Parathyroid adenoma (tissue), 2 donors: ENCODE measurements around the gene ZNF391.

Experiments
- H2AFZ ChIP-seq: fragments of 300-600 bp; sonication (generic); one replicate; pipeline ENCODE4 v1.7.0; 2017; ENCODE audit warnings: antibody characterized with exemption, mild to moderate bottlenecking
- H3K27ac ChIP-seq: fragments of 300-600 bp; sonication (generic); one replicate; pipeline ENCODE4 v1.7.0; 2017
- H3K27me3 ChIP-seq: fragments of 300-600 bp; sonication (generic); one replicate; pipeline ENCODE4 v1.7.0; 2017; ENCODE audit warnings: low read length; ENCODE audit not compliant: control insufficient read depth, insufficient read depth
- H3K36me3 ChIP-seq: fragments of 300-600 bp; sonication (generic); one replicate; pipeline ENCODE4 v1.7.0; 2017; ENCODE audit warnings: low read length; ENCODE audit not compliant: control insufficient read depth, insufficient read depth
- H3K4me1 ChIP-seq: fragments of 300-600 bp; sonication (generic); one replicate; pipeline ENCODE4 v1.7.0; 2017; ENCODE audit warnings: control low read depth
- H3K4me2 ChIP-seq: fragments of 300-600 bp; sonication (generic); one replicate; pipeline ENCODE4 v1.7.0; 2017; ENCODE audit warnings: low read length
- H3K4me3 ChIP-seq: fragments of 300-600 bp; sonication (generic); one replicate; pipeline ENCODE4 v1.7.0; 2017; ENCODE audit warnings: low read depth, low read length
- H3K79me2 ChIP-seq: fragments of 300-600 bp; sonication (generic); one replicate; pipeline ENCODE4 v1.7.0; 2017; ENCODE audit warnings: control low read depth
- H3K9ac ChIP-seq: fragments of 300-600 bp; sonication (generic); one replicate; pipeline ENCODE4 v1.7.0; 2017; ENCODE audit warnings: mild to moderate bottlenecking
- H3K9me3 ChIP-seq: fragments of 300-600 bp; sonication (generic); one replicate; pipeline ENCODE4 v1.7.0; 2017; ENCODE audit warnings: low read length; ENCODE audit not compliant: control insufficient read depth
- TF ChIP-seq, protein P1 (sequence below): fragments of 300-600 bp; sonication (generic); IDR thresholded peaks from one replicate; pipeline ENCODE4 v1.7.0; 2017; ENCODE audit warnings: antibody characterized with exemption, mild to moderate bottlenecking
- donor health status: primary hyperparathyroidism.

ZNF391 gene

DNA sequence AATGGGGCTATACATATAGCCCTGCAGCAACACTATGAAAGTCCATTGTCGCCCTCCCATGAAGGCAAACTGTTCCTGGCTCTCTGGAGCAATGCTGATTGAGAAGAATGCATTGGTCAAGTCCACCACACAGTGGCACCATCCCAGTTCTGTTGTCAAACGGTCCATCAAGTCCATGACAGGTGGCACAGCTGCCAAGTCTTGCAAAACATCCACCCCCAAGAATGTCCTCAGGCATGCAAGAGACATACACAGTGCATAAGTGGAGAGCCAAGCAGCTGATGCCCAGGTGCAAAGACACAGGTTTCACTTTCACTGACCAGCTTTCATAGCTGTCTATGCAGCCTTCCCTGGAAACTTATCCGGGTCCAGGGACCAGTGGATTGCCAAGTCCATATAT, 17.5 kb downstream of the ZNF391 start:
- no peak overlapping the region for H3K4me3 ChIP-seq
- H3K9me3 ChIP-seq: no peaks in the 10 kb centered on the region
- no peaks in the 10 kb centered on the region for H3K27me3 ChIP-seq
- TF ChIP-seq, protein P1, sequence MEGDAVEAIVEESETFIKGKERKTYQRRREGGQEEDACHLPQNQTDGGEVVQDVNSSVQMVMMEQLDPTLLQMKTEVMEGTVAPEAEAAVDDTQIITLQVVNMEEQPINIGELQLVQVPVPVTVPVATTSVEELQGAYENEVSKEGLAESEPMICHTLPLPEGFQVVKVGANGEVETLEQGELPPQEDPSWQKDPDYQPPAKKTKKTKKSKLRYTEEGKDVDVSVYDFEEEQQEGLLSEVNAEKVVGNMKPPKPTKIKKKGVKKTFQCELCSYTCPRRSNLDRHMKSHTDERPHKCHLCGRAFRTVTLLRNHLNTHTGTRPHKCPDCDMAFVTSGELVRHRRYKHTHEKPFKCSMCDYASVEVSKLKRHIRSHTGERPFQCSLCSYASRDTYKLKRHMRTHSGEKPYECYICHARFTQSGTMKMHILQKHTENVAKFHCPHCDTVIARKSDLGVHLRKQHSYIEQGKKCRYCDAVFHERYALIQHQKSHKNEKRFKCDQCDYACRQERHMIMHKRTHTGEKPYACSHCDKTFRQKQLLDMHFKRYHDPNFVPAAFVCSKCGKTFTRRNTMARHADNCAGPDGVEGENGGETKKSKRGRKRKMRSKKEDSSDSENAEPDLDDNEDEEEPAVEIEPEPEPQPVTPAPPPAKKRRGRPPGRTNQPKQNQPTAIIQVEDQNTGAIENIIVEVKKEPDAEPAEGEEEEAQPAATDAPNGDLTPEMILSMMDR: no peak
- no peak overlapping the region for H3K9ac ChIP-seq
- no peak overlapping the region for H2AFZ ChIP-seq
- H3K4me2 ChIP-seq: no peak overlapping the region
- no peak overlapping the region for H3K27ac ChIP-seq
- H3K36me3 ChIP-seq: no peaks in the 10 kb centered on the region
- H3K79me2 ChIP-seq: no peaks in the 10 kb centered on the region
- H3K4me1 ChIP-seq: no peaks in the 10 kb centered on the region

DNA sequence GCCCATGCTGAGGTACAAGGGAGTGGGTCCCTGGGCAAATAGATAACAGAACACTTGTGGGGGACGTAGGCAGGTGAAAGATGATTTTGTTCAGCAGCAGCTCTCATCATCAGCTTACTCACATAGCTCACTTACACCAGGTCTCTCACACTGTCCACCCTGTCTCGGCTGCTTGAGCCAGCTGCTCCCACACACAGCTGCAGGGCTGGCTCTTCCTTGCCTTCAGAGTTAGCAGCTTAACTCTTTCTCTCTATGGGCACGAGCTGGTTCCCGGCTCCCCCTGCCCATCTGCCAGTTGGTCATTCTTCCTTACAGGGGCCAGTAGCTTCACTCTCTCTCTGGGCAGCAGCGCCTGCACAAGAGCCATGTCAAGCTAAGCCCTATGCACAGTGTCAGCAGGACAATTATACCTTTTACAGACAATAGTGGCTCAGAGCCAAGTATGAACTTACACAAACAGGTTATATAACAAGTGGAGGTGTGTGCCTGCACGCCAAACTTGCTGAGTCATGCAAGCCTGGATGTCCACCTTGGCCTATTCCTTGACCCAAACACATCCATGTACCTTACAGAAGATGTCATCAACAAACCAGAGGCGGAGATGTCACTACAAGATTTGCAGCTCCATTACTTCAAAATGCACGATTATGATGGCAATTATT, 18.7 kb downstream of the ZNF391 start:
- Histone ChIP-seq H3K4me3 (no peak overlapping the region), H3K9me3 (no peaks in the 10 kb centered on the region), H3K4me2 (no peak overlapping the region), H3K27ac (no peak overlapping the region), H3K36me3 (no peaks in the 10 kb centered on the region), H3K79me2 (no peaks in the 10 kb centered on the region), H3K27me3 (no peaks in the 10 kb centered on the region), H3K9ac (no peak overlapping the region), H3K4me1 (no peaks in the 10 kb centered on the region), H2AFZ (no peak overlapping the region)
- TF ChIP-seq, protein P1: no peak

- H3K4me2 ChIP-seq: no peak overlapping the region
- H3K4me3 ChIP-seq: no peak overlapping the region
- no peaks in the 10 kb centered on the region for H3K36me3 ChIP-seq
- H3K79me2 ChIP-seq: no peaks in the 10 kb centered on the region
- no peak overlapping the region for H3K27ac ChIP-seq
- no peaks in the 10 kb centered on the region for H3K27me3 ChIP-seq
- H2AFZ ChIP-seq: no peak overlapping the region
- no peak overlapping the region for H3K9ac ChIP-seq
- TF ChIP-seq, protein P1: no peak
- H3K4me1 ChIP-seq: no peaks in the 10 kb centered on the region
- H3K9me3 ChIP-seq: no peaks in the 10 kb centered on the region
Measured at GRCh38 chr6:27414300-27414699, 25.7 kb downstream of the ZNF391 start.

- TF ChIP-seq, protein P1: no peak
Measured at GRCh38 chr6:27414996-27415395, 26.4 kb downstream of the ZNF391 start.

DNA sequence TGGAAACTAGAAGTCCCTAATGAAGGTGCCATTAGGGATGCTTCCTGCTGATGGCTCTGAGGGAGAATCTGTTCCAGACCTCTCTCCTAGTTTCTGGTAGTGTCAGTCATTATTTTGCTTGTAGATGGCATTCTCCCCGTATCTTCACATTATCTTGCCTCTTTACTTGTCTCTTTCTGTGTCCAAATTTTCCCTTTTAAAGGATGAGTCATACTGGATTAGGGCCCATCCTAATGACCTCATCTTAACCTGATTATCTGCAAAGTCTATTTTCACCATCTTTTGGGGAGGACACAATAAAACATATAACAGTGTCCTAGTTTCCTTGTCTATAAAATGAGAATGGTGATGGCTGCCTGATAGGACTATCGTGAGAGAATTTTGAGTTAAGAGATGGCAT, 27.3 kb downstream of the ZNF391 start:
- no peaks in the 10 kb centered on the region for H3K27me3 ChIP-seq
- no peaks in the 10 kb centered on the region for H3K4me1 ChIP-seq
- no peaks in the 10 kb centered on the region for H3K9me3 ChIP-seq
- H3K9ac ChIP-seq: no peak overlapping the region
- no peak overlapping the region for H3K4me3 ChIP-seq
- H3K4me2 ChIP-seq: no peak overlapping the region
- H3K36me3 ChIP-seq: no peaks in the 10 kb centered on the region
- H3K27ac ChIP-seq: no peak overlapping the region
- no peaks in the 10 kb centered on the region for H3K79me2 ChIP-seq
- no peak overlapping the region for H2AFZ ChIP-seq
- TF ChIP-seq, protein P1: no peak

More at GRCh38 chr6:27414996-27415395, 26.4 kb downstream of the ZNF391 start:
- Histone ChIP-seq H3K9me3 (no peaks in the 10 kb centered on the region), H3K27ac (no peak overlapping the region), H3K9ac (no peak overlapping the region), H3K4me2 (no peak overlapping the region), H3K36me3 (no peaks in the 10 kb centered on the region), H3K27me3 (no peaks in the 10 kb centered on the region), H2AFZ (no peak overlapping the region), H3K4me1 (no peaks in the 10 kb centered on the region), H3K4me3 (no peak overlapping the region), H3K79me2 (no peaks in the 10 kb centered on the region)
